Activated CD4-positive, alpha-beta T cell treated with anti-CD3 and anti-CD28 coated beads, Interleukin-2, amount 10 ng/mL, durations not matched to agents 7 days and 5 days (primary cell): Measurements from ENCODE around the gene SMIM20. TPM values are rescaled to one million over a fixed set of nuclear protein-coding genes. Genes with fewer than 3 reads are reported as not detected.

ENCODE experiments used
- CTCF ChIA-PET: fragments of 350-600 bp; sonication (Branson Sonifier 250); formaldehyde crosslinking; loops from one replicate; lab custom pipeline; 2021; ENCODE audit warnings: antibody characterized with exemption; lab: Charles Lee
- POLR2A ChIA-PET: fragments of 350-600 bp; sonication (Branson Sonifier 250); formaldehyde crosslinking; loops from one replicate; lab custom pipeline; 2021; ENCODE audit warnings: antibody characterized with exemption; lab: Charles Lee
- DNase-seq: peaks from one replicate; pipeline ENCODE4 v3.0.0-alpha.2; 2020
- H3K27ac Mint-ChIP-seq: one replicate; pipeline ENCODE4 v1.8.0; 2021; ENCODE audit warnings: mild to moderate bottlenecking, moderate library complexity, mixed read lengths
- H3K27me3 Mint-ChIP-seq: one replicate; pipeline ENCODE4 v1.8.0; 2021; ENCODE audit warnings: mixed read lengths
- H3K36me3 Mint-ChIP-seq: one replicate; pipeline ENCODE4 v1.8.0; 2021; ENCODE audit warnings: low read depth, mixed read lengths
- H3K4me1 Mint-ChIP-seq: one replicate; pipeline ENCODE4 v1.8.0; 2021; ENCODE audit warnings: mixed read lengths
- H3K4me3 Mint-ChIP-seq: one replicate; pipeline ENCODE4 v1.8.0; 2021; ENCODE audit warnings: mild to moderate bottlenecking, moderate library complexity, mixed read lengths
- H3K9me3 Mint-ChIP-seq: one replicate; pipeline ENCODE4 v1.8.0; 2021; ENCODE audit warnings: mixed read lengths
- total RNA-seq, 2 experiments: library from RNA; stranded (reverse); gene quantifications; one replicate each; pipeline ENCODE4 v1.2.3, GENCODE V29; 2021

SMIM20 gene
- total RNA-seq, 2 experiments from 2014 or later = 12.2 TPM

DNA sequence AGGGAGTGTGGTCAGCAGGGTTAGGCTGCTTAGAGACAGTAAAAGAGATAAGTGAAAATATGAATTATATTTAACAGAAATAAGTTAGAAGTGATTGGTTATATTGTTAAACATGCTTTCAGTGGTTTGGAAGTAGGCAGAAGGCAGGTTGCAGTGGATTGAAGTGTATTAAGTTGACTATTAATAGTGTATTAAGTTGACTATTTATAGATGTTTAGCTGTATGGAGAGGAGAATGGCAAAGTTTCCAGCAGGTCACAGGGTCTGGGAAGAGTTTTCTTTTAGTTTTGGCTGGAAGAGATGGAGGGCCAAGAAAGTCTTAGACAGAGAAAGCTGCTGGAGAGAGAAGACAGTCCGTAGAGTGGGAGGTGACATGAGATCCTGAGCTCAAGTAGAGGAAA, 7.9 kb downstream of the SMIM20 start:
- ChIA-PET CTCF (interaction anchor here (0.6 to 1.1 kb wide), 2 partner anchors 22 to 468 kb away, joined by 3 to 4 read pairs; no protein-coding TSS in a partner anchor), POLR2A (no interaction called here)
- Mint-ChIP-seq H3K4me3 (no peak overlapping the region), H3K9me3 (no peaks in the 10 kb centered on the region), H3K36me3 (no peaks in the 10 kb centered on the region), H3K27me3 (no peaks in the 10 kb centered on the region), H3K4me1 (peaks cover 5% of the 10 kb centered on the region), H3K27ac (no peak overlapping the region)
- no peak for DNase-seq

- Mint-ChIP-seq H3K27me3 (no peaks in the 10 kb centered on the region), H3K9me3 (no peaks in the 10 kb centered on the region), H3K4me3 (no peak overlapping the region), H3K27ac (no peak overlapping the region), H3K4me1 (peaks cover 5% of the 10 kb centered on the region), H3K36me3 (no peaks in the 10 kb centered on the region)
- DNase-seq = no peak
- POLR2A ChIA-PET = no interaction called here
- CTCF ChIA-PET = no interaction called here
Observed at GRCh38 chr4:25922812-25923369, 8.9 kb downstream of the SMIM20 start.

GRCh38 chr4:25923745-25924144, 9.7 kb downstream of the SMIM20 start:
- no peak for DNase-seq
- ChIA-PET CTCF (no interaction called here), POLR2A (no interaction called here)
- Mint-ChIP-seq H3K9me3 (no peaks in the 10 kb centered on the region), H3K27ac (no peak overlapping the region), H3K36me3 (no peaks in the 10 kb centered on the region), H3K4me1 (peaks cover 5% of the 10 kb centered on the region), H3K4me3 (no peak overlapping the region), H3K27me3 (no peaks in the 10 kb centered on the region)

GRCh38 chr4:25925486-25926201, 11.6 kb downstream of the SMIM20 start:
- Mint-ChIP-seq H3K36me3 (peaks cover 1% of the 10 kb centered on the region), H3K27me3 (no peaks in the 10 kb centered on the region), H3K9me3 (no peaks in the 10 kb centered on the region), H3K4me1 (peaks cover 5% of the 10 kb centered on the region), H3K4me3 (no peak overlapping the region), H3K27ac (no peak overlapping the region)
- ChIA-PET POLR2A (no interaction called here), CTCF (interaction anchor here (0.6 kb wide), 2 partner anchors 98 to 213 kb away, joined by 3 to 4 read pairs; no protein-coding TSS in a partner anchor)
- peak; percentile 39 for DNase-seq

GRCh38 chr4:25926462-25926861, 12.4 kb downstream of the SMIM20 start:
- peaks cover 5% of the 10 kb centered on the region for H3K4me1 Mint-ChIP-seq
- CTCF ChIA-PET = interaction anchor here (0.6 to 2.1 kb wide), 2 partner anchors 10 to 99 kb away, joined by 3 to 6 read pairs; no protein-coding TSS in a partner anchor
- H3K4me3 Mint-ChIP-seq = no peak overlapping the region
- POLR2A ChIA-PET = no interaction called here
- H3K9me3 Mint-ChIP-seq = no peaks in the 10 kb centered on the region
- peaks cover 1% of the 10 kb centered on the region for H3K36me3 Mint-ChIP-seq
- no peak for DNase-seq
- H3K27me3 Mint-ChIP-seq = no peaks in the 10 kb centered on the region
- H3K27ac Mint-ChIP-seq = no peak overlapping the region

DNA sequence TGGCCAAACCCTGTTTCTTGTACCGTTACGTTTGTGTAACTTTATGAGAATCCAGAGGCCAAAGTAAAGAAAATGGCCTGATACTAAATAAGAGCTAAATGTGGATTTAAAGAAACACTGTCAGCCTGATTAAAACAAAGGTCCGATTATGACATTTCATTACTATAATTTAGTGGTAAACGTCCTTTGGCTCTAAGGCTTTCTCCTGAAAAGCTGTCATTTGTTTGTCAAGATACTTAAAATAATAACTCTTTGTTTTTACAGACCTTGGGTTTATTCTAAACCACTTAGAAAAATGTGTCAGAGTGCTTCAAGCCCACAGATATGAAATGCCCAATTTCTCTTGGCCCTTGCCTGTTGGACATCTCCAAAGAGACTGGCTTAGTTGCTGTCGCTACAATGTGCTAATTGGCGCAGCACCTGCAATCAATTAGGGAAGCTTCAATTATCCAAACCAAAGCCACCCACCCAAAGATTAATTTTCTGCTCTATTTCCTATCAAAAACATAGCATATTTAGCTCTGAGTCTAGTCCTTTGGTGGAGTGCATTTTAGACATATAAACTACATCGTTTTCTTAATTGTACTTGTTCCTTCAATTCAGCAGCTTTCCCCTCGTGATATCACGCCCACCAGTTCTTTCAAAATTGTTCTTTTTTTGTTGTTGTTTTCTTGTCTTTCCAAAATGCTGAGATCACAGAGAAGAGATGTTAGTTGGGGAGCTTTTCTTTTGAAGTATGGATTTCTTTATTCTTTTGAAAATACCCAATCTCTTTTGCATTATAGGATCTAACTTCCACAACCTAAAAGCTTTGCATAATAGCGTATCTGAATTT, 13.6 kb downstream of the SMIM20 start:
- ChIA-PET CTCF (interaction anchor here (0.7 to 2.1 kb wide), 5 partner anchors 9 to 22 kb away, joined by 3 to 9 read pairs (median 4); no protein-coding TSS in a partner anchor), POLR2A (no interaction called here)
- Mint-ChIP-seq H3K4me1 (peaks cover 2% of the 10 kb centered on the region), H3K36me3 (peaks cover 1% of the 10 kb centered on the region), H3K27ac (no peak overlapping the region), H3K27me3 (no peaks in the 10 kb centered on the region), H3K4me3 (no peak overlapping the region), H3K9me3 (no peaks in the 10 kb centered on the region)
- no peak for DNase-seq

GRCh38 chr4:25928379-25929297, 14.6 kb downstream of the SMIM20 start:
- no peak overlapping the region for H3K27ac Mint-ChIP-seq
- POLR2A ChIA-PET = no interaction called here
- no peak for DNase-seq
- H3K36me3 Mint-ChIP-seq = peaks cover 1% of the 10 kb centered on the region
- no peaks in the 10 kb centered on the region for H3K27me3 Mint-ChIP-seq
- no peaks in the 10 kb centered on the region for H3K9me3 Mint-ChIP-seq
- H3K4me3 Mint-ChIP-seq = no peak overlapping the region
- peaks cover 2% of the 10 kb centered on the region for H3K4me1 Mint-ChIP-seq
- CTCF ChIA-PET = interaction anchor here (0.5 to 2.1 kb wide), 6 partner anchors 8 to 497 kb away, joined by 3 to 9 read pairs (median 4); no protein-coding TSS in a partner anchor

- no peak for DNase-seq
- Mint-ChIP-seq H3K27me3 (no peaks in the 10 kb centered on the region), H3K4me3 (no peak overlapping the region), H3K27ac (no peak overlapping the region), H3K9me3 (no peaks in the 10 kb centered on the region), H3K36me3 (peaks cover 1% of the 10 kb centered on the region), H3K4me1 (peaks cover 2% of the 10 kb centered on the region)
- ChIA-PET POLR2A (no interaction called here), CTCF (interaction anchor here (0.5 to 1.9 kb wide), 3 partner anchors 10 to 496 kb away, joined by 3 to 9 read pairs (median 4); no protein-coding TSS in a partner anchor)
Observed at GRCh38 chr4:25929298-25929686, 15.3 kb downstream of the SMIM20 start.

DNA sequence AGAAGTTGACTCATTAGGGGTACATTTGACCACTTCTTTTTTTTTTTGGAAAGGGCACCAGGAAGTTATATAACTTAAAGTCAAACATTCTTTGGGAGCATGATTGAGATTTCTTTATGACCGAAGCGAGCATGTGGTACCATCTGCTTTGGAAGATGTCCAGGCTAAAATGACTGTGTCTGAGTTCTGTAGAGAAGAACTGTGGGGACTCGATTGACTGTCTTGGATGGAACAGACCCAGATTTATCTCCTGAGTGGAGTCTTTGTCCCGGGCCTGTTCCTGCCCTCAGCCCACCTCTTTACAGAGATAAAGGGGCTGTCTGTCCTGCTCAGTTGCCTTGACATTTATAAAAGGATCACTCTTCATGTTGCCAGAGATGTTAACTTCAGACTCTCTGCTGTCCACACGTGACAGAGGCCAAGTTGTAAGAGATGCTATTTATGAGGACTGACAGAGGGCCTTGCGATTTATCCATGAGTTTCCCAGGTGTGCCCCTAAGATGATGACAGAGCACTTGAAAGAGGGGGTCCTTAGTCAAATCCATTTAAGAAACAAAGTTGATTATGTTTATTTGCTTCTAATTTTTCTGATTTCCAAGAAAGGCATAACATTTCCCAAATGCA, 16.8 kb downstream of the SMIM20 start:
- DNase-seq = no peak
- no peak overlapping the region for H3K27ac Mint-ChIP-seq
- no peaks in the 10 kb centered on the region for H3K9me3 Mint-ChIP-seq
- H3K27me3 Mint-ChIP-seq = no peaks in the 10 kb centered on the region
- peaks cover 1% of the 10 kb centered on the region for H3K36me3 Mint-ChIP-seq
- H3K4me1 Mint-ChIP-seq = peaks cover 2% of the 10 kb centered on the region
- H3K4me3 Mint-ChIP-seq = no peak overlapping the region
- ChIA-PET CTCF (no interaction called here), POLR2A (no interaction called here)

- no peak overlapping the region for H3K4me3 Mint-ChIP-seq
- CTCF ChIA-PET = interaction anchor here (1.1 kb wide), 1 partner anchor 9 kb away, joined by 6 read pairs; no protein-coding TSS in a partner anchor
- no peak for DNase-seq
- H3K36me3 Mint-ChIP-seq = peaks cover 12% of the 10 kb centered on the region
- H3K9me3 Mint-ChIP-seq = peaks cover 16% of the 10 kb centered on the region
- POLR2A ChIA-PET = no interaction called here
- H3K27me3 Mint-ChIP-seq = no peaks in the 10 kb centered on the region
- no peak overlapping the region for H3K27ac Mint-ChIP-seq
- H3K4me1 Mint-ChIP-seq = peaks cover 27% of the 10 kb centered on the region
Observed at GRCh38 chr4:25936696-25937095, 22.7 kb downstream of the SMIM20 start.

GRCh38 chr4:25937801-25938200, 23.8 kb downstream of the SMIM20 start:
- Mint-ChIP-seq H3K4me3 (no peak overlapping the region), H3K4me1 (peaks cover 27% of the 10 kb centered on the region), H3K27me3 (no peaks in the 10 kb centered on the region), H3K36me3 (peaks cover 12% of the 10 kb centered on the region), H3K27ac (peak overlapping the region; percentile 80), H3K9me3 (peaks cover 16% of the 10 kb centered on the region)
- CTCF ChIA-PET = no interaction called here
- DNase-seq = no peak
- POLR2A ChIA-PET = no interaction called here
